Body of pancreas (tissue), 4 donors: ENCODE measurements around the gene VPS41.

Source experiments
- POLR2A ChIP-seq, 3 donors: fragments of 450-650 bp; IDR thresholded peaks; one replicate each; pipeline ENCODE4 v1.6.1; 2016; ENCODE audit warnings: antibody characterized with exemption in 3 of 3, mild to moderate bottlenecking in 2 of 3
- TF ChIP-seq, protein P1 (sequence below), 7 experiments: fragments of 450-650 bp in 4 of 7; fragments of 200-600 bp in 3 of 7; sonication (generic) in 3 of 7; IDR thresholded peaks; one replicate each; pipeline ENCODE4 v1.5.1; 2016 to 2019; ENCODE audit warnings: antibody characterized with exemption in 7 of 7

DNA sequence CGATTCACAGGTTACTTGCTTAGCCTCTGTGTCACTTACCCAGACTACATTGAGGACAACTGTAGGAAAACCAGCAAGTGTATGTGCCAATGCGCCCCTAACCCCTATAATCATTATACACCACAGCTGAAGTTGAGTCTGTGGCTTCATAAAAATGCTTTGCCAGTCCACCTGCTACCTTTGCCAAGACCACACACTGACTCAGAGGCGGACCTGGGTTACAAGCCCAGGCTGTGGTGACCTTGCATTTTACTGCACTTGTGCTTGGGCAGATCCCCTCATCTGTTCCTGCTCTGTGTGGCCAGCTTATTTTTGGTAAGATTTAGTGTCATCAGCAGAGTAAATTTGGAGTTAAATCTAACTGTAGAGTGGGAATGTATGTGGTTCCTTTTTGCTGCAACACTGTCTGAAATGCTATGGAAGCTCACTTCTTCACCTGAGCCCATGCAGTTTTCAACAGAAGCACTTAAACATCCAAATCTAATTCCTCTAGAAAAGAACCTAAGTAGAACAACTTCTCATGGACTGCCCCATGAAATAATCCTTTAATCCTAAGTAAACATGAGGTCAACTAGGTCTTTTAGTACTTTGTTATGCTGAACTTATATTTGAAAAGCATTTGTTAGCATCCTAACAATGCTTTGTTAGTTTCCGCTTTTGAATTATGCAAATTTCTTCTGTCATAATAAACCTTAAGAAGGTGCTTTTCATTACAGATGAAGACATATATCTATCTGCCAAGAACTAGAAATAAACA is 181.6 kb downstream of the VPS41 start:
- TF ChIP-seq POLR2A (IDR thresholded peaks at IDR 0.05): no peak
- TF ChIP-seq, protein P1, sequence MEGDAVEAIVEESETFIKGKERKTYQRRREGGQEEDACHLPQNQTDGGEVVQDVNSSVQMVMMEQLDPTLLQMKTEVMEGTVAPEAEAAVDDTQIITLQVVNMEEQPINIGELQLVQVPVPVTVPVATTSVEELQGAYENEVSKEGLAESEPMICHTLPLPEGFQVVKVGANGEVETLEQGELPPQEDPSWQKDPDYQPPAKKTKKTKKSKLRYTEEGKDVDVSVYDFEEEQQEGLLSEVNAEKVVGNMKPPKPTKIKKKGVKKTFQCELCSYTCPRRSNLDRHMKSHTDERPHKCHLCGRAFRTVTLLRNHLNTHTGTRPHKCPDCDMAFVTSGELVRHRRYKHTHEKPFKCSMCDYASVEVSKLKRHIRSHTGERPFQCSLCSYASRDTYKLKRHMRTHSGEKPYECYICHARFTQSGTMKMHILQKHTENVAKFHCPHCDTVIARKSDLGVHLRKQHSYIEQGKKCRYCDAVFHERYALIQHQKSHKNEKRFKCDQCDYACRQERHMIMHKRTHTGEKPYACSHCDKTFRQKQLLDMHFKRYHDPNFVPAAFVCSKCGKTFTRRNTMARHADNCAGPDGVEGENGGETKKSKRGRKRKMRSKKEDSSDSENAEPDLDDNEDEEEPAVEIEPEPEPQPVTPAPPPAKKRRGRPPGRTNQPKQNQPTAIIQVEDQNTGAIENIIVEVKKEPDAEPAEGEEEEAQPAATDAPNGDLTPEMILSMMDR (IDR thresholded peaks at IDR 0.05): no peak
